Activated gamma-delta T cell treated with anti-CD3 and anti-CD28 coated beads, Interleukin-2, amount 50 U/mL, for 16 hours (primary cell): ENCODE data around the gene FMN2.
"Not testable (repeated sequence)": the region's sequence is repeated elsewhere in the genome, so short reads cannot be mapped to it uniquely, and the experiment has no call there.

Experiments used
- DNase-seq: peaks from one replicate; pipeline ENCODE4 v3.0.0-alpha.2; 2020; ENCODE audit warnings: low read depth

Gene FMN2

GRCh38 chr1:240363914-240364313 is 272.2 kb downstream of the FMN2 start:
- no peak for DNase-seq

- no peak for DNase-seq
These were observed 275.0 kb downstream of the FMN2 start for GRCh38 chr1:240366636-240367035.

GRCh38 chr1:240385551-240385950 is 293.9 kb downstream of the FMN2 start:
- DNase-seq: no peak

GRCh38 chr1:240385985-240386978 is 294.6 kb downstream of the FMN2 start:
- DNase-seq: no peak

GRCh38 chr1:240387051-240387450 is 295.4 kb downstream of the FMN2 start:
- no peak for DNase-seq

GRCh38 chr1:240391660-240392260 is 300.1 kb downstream of the FMN2 start:
- no peak for DNase-seq

GRCh38 chr1:240394353-240394752 is 302.7 kb downstream of the FMN2 start:
- DNase-seq: no peak

- DNase-seq: no peak
These were observed 303.7 kb downstream of the FMN2 start for GRCh38 chr1:240395336-240395735.

- DNase-seq: no peak
These were observed 307.7 kb downstream of the FMN2 start for GRCh38 chr1:240399381-240399780.

GRCh38 chr1:240401731-240402130 is 310.0 kb downstream of the FMN2 start:
- no peak for DNase-seq

GRCh38 chr1:240402326-240402725 is 310.6 kb downstream of the FMN2 start:
- DNase-seq: no peak

GRCh38 chr1:240404286-240404685 is 312.6 kb downstream of the FMN2 start:
- DNase-seq: no peak

- no peak for DNase-seq
These were observed 314.1 kb downstream of the FMN2 start for GRCh38 chr1:240405751-240406150.

GRCh38 chr1:240407407-240407806 is 315.7 kb downstream of the FMN2 start:
- DNase-seq: no peak

GRCh38 chr1:240409615-240410014 is 317.9 kb downstream of the FMN2 start:
- no peak for DNase-seq

GRCh38 chr1:240413732-240414131 is 322.0 kb downstream of the FMN2 start:
- no peak for DNase-seq

- DNase-seq: no peak
These were observed 322.6 kb downstream of the FMN2 start for GRCh38 chr1:240414237-240414636.

GRCh38 chr1:240415011-240415410 is 323.3 kb downstream of the FMN2 start:
- not testable (repeated sequence) for DNase-seq

- no peak for DNase-seq
These were observed 323.8 kb downstream of the FMN2 start for GRCh38 chr1:240415532-240415931.

- DNase-seq: no peak
These were observed 325.6 kb downstream of the FMN2 start for GRCh38 chr1:240417317-240417716.

- DNase-seq: no peak
These were observed 329.1 kb downstream of the FMN2 start for GRCh38 chr1:240420766-240421165.

- DNase-seq: no peak
These were observed 331.7 kb downstream of the FMN2 start for GRCh38 chr1:240423246-240423924.
